Epithelial cell of prostate (primary cell): ENCODE results near the gene DGKK.

ENCODE experiments used
- DNase-seq: peaks from one replicate; pipeline ENCODE4 v3.0.0-alpha.2; 2011; ENCODE audit warnings: low read depth, low spot score
- H3K27ac ChIP-seq: fragments of 450-650 bp; 2 replicates; pipeline ENCODE4 v1.5.1; 2017; ENCODE audit warnings: mild to moderate bottlenecking

The DGKK gene

GRCh38 chrX:50470103-50471031, at the start of gene DGKK:
Gene DGKK, minus strand, starts transcription at chrX:50470825. Its CDS starts 147 bp downstream, at chrX:50470678.
- DNase-seq: no peak
- no peak within 1 kb of the TSS for H3K27ac ChIP-seq

DNA sequence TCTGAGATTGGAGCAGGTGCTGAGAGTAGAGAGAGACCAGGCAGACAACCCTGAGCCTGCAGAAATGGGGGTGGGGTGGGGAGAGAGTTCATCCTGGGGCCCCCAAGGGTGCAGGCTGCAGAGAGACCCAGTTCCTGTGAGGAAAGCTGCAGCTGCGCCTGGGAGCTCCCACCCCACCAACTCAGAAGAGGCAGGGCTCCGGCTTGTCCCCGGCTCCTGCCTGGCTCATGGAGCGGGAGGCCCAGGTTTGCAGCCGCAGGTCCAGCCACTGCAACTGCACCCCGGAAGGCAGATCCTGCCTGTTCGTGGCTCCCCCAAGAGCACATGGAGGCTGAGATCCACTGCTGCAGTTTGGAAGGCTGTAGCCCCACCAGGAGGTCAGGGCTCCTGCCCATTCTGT, 44.2 kb upstream of the DGKK start:
- no peak overlapping the region for H3K27ac ChIP-seq
- no peak for DNase-seq

- no peak overlapping the region for H3K27ac ChIP-seq
- DNase-seq: no peak
Observed at GRCh38 chrX:50497114-50497513, 26.5 kb upstream of the DGKK start.

DNA sequence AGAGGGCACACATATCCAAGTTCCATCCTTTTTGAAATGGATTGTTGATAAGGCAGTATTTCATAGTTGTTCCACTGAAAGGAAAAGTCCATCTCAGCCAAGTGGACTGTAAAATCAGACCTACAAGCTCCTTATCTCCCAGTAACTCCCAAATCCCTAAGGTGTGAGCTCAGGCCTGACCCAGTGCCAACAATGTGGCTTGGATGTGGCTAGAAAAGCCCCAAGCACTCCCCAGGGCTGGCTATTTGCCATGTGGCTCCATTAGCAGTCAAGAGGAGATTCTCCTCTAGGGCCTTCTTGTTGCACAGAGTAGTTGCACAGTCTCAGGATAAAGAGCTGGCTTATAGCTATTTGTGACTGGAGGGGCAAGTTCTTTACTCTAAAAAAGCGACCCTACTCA, 25.0 kb upstream of the DGKK start:
- no peak overlapping the region for H3K27ac ChIP-seq
- no peak for DNase-seq

DNA sequence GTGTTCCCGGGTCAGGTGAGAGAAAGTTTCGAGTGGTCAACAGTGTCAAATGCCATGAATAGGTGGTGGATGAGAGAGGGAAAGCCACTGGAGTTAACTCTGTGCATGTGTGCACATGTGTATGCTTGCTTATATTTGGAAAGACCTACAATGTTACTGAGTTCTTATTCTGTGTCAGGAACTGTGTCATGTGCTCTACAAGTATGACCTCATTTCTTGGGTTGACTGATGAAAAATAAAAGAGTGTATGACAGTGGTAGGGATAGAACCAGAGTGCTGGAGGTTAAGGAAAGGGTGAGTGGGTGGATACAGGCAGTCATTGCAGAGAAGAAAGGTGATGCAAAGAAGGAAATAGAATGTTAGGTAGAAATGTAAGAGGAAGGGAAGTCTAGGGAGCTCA, 22.1 kb upstream of the DGKK start:
- no peak overlapping the region for H3K27ac ChIP-seq
- no peak for DNase-seq

DNA sequence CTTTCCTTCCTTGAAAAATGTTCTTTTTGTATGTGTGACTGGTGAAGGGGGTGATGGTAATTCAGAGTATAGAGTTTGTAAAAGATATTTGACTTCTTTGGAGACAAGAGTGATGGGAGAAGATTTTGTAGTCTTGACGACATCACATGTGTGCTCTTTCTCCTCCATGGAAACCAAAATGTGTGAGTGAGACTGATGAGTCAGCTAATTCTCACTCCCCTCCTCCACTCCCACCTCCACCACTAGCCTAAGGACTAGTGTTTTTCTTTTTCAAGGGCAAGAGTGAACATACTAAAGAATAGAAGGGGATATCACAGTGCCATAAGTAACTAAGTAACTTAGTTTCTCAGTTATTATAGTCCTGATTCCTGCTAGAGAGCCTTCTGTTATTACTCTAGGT, 14.0 kb upstream of the DGKK start:
- no peak overlapping the region for H3K27ac ChIP-seq
- DNase-seq: no peak

DNA sequence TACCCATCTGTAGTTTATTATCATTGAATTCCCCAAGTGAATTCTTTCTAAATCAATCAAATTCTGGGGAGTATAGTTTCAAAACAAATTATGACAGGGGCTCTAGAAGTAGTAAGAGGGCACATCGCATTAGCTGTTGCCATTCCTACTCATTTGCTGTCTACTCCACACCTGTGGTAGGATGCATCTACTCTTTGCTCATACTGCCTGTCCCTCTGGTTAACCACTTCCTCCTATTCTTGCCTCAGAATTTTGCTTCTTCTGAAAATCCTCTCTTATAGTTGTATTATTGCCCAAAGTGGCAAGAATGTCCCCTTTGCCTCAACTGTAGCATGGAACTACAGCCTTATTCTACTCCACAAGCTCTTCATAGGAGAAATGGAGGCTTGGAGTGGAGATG, 12.7 kb upstream of the DGKK start:
- H3K27ac ChIP-seq: no peak overlapping the region
- DNase-seq: no peak

GRCh38 chrX:50475208-50475607, 4.6 kb upstream of the DGKK start:
- no peak for DNase-seq
- no peak overlapping the region for H3K27ac ChIP-seq

DNA sequence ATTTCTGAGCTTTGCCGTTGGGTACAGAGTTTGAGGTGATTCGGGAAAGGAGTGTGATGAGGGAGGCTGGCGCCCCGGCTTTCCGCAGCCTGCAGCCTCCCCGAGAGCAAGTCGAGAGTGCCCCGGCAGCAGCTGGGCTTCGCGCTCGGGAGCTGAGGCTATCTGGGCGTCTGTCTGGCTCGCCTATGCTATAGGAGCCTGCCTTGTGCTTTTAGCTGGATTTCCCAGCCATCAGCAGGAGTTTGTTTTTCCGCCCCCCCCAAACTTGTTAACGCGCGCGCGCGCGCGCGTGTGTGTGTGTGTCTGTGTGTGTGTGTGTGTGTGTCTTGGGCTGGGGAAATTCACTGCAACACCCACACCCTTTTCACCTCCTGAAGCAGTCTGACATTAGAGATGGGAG, 765 bp upstream of the DGKK start:
- DNase-seq: no peak
- no peak overlapping the region for H3K27ac ChIP-seq

DNA sequence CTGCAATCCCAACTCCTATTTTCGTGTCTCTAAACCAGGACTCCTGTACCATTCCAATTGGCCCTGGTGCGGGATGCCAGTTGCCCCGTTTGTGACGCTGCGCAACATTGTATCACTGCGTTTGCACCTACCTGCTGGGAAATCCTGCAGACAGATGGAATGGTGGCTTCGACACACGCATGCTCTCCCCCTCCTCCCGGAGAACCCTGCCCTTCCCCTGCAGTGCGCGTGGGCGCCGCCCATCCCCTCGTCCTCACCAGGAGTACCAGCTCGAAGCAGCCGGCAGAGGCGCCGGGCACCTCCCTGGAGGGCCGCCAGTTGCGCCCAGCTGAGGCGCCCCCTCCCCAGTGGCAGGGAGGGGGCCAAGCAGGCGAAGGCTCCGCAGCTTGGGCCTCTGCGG, 1.4 kb downstream of the DGKK start:
- DNase-seq: no peak
- H3K27ac ChIP-seq: no peak overlapping the region

- H3K27ac ChIP-seq: no peak overlapping the region
- DNase-seq: no peak
Observed at GRCh38 chrX:50459615-50460014, 11.0 kb downstream of the DGKK start.

DNA sequence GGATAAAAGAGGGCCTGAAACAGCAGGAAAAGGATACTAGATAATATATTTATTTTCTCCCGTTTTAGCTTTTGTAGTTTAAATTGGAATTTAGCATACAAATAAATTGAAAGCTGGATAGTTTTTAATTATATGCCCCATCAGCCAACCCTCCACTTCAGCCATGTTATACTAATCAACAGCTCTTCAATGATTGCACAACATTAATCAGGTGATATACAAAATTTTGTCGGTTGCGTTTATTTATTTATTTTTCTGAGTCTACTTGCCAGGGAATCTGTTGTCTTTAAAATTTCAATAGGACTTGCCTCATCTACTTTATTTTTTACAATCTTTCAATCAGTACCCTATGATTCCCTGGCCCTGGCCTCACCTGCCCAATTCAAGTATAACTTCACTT, 12.1 kb downstream of the DGKK start:
- DNase-seq: no peak
- H3K27ac ChIP-seq: no peak overlapping the region

DNA sequence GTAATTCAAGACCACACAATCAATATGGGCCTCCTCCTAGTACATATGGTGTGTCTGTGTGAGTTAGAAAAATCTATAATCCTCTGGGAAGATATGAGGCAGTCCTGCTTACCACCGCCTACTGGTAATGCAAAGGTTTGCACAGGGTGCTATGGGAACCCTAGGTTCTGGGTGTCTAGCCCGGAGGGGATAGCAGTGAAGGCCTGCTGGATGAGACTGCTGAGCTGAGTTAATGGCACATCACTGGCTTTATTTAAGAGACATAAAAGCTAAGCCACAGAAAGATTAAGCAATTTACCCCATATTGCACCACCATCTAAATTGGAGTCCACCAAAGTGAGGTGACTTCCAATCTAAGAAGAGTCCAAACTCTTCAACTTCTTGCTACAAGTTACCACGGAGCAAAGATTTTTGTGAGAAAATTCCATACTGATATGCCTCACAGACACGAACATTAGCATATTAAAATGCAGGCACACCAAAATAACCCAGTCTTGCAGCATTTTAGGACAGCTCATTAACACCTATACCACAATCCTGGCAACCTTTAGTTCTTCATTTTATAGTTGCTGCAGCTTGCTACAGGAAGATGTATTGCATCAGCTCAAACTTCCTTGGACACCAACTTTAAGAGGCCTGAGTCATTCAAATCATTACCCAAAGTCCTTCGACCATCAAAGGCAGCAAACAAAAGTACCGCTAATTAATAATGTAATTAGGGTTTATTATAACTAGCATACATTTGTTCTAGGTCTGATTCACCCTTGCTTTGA, 13.7 kb downstream of the DGKK start:
- H3K27ac ChIP-seq: no peak overlapping the region

GRCh38 chrX:50452782-50453181, 17.8 kb downstream of the DGKK start:
- DNase-seq: no peak
- no peak overlapping the region for H3K27ac ChIP-seq

More for the DNA sequence above, 13.7 kb downstream of the DGKK start:
- no peak for DNase-seq

DNA sequence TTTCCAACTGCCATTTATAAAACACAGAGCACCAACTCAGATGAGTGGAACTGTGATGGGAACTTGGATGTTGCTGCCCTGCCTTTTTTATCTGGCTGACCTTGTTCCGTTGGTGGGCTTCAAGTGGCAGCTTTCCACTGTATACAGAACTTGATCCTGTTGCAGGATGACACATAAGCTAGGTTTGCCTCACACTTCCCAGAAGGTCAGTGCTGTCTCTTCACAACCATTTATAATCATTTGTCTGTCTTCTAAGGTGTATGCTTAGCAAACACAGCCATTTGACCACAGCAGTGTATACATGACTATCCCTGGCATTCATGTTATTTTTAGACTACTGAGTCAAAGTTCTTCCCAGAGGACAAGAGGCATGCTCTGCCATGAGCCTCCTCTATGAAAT, 20.3 kb downstream of the DGKK start:
- no peak for DNase-seq

DNA sequence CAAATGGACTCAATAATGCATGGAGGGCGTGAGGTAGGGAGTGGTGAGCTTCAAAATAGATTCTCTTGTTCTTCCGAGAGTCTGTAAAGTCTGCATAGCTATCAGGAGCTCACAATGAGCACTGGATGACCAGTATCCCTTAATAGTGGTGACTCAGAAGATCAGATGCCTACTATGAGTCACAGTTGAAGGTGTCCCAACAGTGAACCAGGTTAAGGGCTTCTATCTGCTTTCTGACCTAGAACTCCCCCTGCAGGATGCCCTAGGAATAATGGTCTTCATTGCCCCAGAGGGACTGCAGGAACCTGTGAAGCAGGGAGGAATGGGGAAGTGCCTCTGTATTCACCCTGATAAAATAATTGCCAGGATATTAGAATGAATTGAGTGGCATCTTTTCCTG, 22.1 kb downstream of the DGKK start:
- H3K27ac ChIP-seq: no peak overlapping the region
- DNase-seq: peak; percentile 53

More for the DNA sequence above, 20.3 kb downstream of the DGKK start:
- no peak overlapping the region for H3K27ac ChIP-seq

DNA sequence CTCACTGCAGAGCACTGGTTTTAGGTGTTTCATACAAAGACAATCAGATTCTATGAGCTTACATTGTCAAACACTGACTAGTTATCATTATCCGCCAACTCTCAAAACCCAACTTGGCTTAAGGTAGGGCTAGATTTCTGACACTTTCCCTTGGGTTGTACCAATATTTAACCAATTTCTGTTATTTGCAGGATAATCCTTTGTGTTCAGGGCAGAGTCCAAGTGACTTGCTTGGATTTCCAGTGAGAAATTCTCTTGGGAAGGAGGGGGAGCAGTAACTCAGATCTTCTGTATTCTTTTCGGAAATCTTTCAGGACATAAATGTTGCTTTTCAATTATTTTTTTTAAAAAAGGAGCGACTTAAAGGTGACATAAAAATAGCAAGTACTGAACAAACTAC, 23.1 kb downstream of the DGKK start:
- no peak overlapping the region for H3K27ac ChIP-seq
- DNase-seq: no peak

GRCh38 chrX:50442426-50443116, 28.1 kb downstream of the DGKK start:
- no peak overlapping the region for H3K27ac ChIP-seq
- DNase-seq: no peak

DNA sequence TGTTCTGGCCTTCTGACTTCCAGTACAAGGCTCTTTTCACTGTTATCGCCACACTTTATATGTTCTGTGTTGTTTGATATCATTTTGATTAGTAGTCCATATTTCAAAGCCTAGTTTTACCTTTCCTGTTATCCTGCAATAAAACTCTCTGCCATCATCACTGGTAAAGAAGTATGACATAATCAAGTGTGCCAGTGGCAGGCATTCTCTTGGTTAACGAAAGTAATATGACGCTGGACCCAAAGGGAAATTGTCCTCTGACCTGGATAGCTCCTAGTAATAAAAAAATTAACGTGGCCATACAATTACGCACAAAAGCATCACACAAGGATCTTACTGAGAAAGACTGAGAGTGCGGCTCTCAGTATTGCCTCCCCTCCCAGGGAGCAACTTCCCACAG, 33.8 kb downstream of the DGKK start:
- DNase-seq: no peak

GRCh38 chrX:50432829-50433289, 37.8 kb downstream of the DGKK start:
- no peak for DNase-seq

More for the DNA sequence above, 33.8 kb downstream of the DGKK start:
- H3K27ac ChIP-seq: no peak overlapping the region

GRCh38 chrX:50431623-50432022, 39.0 kb downstream of the DGKK start:
- no peak for DNase-seq

More at GRCh38 chrX:50432829-50433289, 37.8 kb downstream of the DGKK start:
- no peak overlapping the region for H3K27ac ChIP-seq

More at GRCh38 chrX:50431623-50432022, 39.0 kb downstream of the DGKK start:
- H3K27ac ChIP-seq: no peak overlapping the region
